Kidney glomerular epithelial cell (primary cell): ENCODE results near the gene PABPN1.

Source experiments
- DNase-seq: peaks from one replicate; lab custom pipeline; 2025; lab: John Stamatoyannopoulos, UW

The PABPN1 gene

GRCh38 chr14:23358042-23358441, 36.8 kb downstream of the PABPN1 start:
- DNase-seq, result no peak

GRCh38 chr14:23358553-23359166, 37.4 kb downstream of the PABPN1 start:
- DNase-seq, result no peak

- DNase-seq, result no peak
Measured at GRCh38 chr14:23359167-23359626, 37.9 kb downstream of the PABPN1 start.

GRCh38 chr14:23359722-23360447, 38.6 kb downstream of the PABPN1 start:
- no peak for DNase-seq

GRCh38 chr14:23360496-23360895, 39.2 kb downstream of the PABPN1 start:
- DNase-seq, result no peak

- no peak for DNase-seq
Measured at GRCh38 chr14:23361320-23361719, 40.1 kb downstream of the PABPN1 start.

- DNase-seq, result no peak
Measured at GRCh38 chr14:23361763-23362162, 40.5 kb downstream of the PABPN1 start.

GRCh38 chr14:23362200-23362599, 40.9 kb downstream of the PABPN1 start:
- no peak for DNase-seq

- no peak for DNase-seq
Measured at GRCh38 chr14:23364164-23365035, 43.1 kb downstream of the PABPN1 start.

- no peak for DNase-seq
Measured at GRCh38 chr14:23365036-23365731, 43.9 kb downstream of the PABPN1 start, which contains the start of gene EFS. EFS (minus strand) TSS chr14:23365172; CDS start chr14:23365025, 147 bp downstream.

GRCh38 chr14:23365732-23366425, 44.6 kb downstream of the PABPN1 start:
- DNase-seq, result no peak

- no peak for DNase-seq
Measured at GRCh38 chr14:23366426-23366921, 45.2 kb downstream of the PABPN1 start.

GRCh38 chr14:23370221-23370620, 49.0 kb downstream of the PABPN1 start:
- no peak for DNase-seq

GRCh38 chr14:23371865-23372264, 50.6 kb downstream of the PABPN1 start:
- DNase-seq, result no peak

GRCh38 chr14:23372509-23372908, 51.3 kb downstream of the PABPN1 start, which contains the start of gene IL25:
IL25 (plus strand) TSS chr14:23372809.
- no peak for DNase-seq

- no peak for DNase-seq
Measured at GRCh38 chr14:23373041-23373440, 51.8 kb downstream of the PABPN1 start.
